ENCODE results near the gene TMSB4X. TPM values are rescaled to one million over a fixed set of nuclear protein-coding genes. Genes with fewer than 3 reads are reported as not detected.

Gene TMSB4X
- total RNA-seq, 1 donor: 5,524 TPM

- TF ChIP-seq CTCF (IDR thresholded peaks at IDR 0.05; ENCODE audit: insufficient read depth, low read length): no peak
- peak; percentile 27 for DNase-seq (ENCODE audit: low read depth)
These were observed 23.2 kb downstream of the TMSB4X start for GRCh38 chrX:12997906-12998687.

GRCh38 chrX:12999422-12999821 lies 24.5 kb downstream of the TMSB4X start:
- DNase-seq (ENCODE audit: low read depth): no peak
- H3K4me3 ChIP-seq (ENCODE audit: low read depth, low read length): no peak overlapping the region
- no peak for TF ChIP-seq CTCF (IDR thresholded peaks at IDR 0.05; ENCODE audit: insufficient read depth, low read length)

More at GRCh38 chrX:12997906-12998687, 23.2 kb downstream of the TMSB4X start:
- no peak overlapping the region for H3K4me3 ChIP-seq (ENCODE audit: low read depth, low read length)

GRCh38 chrX:13000301-13000811 lies 25.4 kb downstream of the TMSB4X start:
- no peak for TF ChIP-seq CTCF (IDR thresholded peaks at IDR 0.05; ENCODE audit: insufficient read depth, low read length)
- H3K4me3 ChIP-seq (ENCODE audit: low read depth, low read length): no peak overlapping the region
- no peak for DNase-seq (ENCODE audit: low read depth)

GRCh38 chrX:13001097-13001496 lies 26.2 kb downstream of the TMSB4X start:
- DNase-seq (ENCODE audit: low read depth): no peak
- no peak for TF ChIP-seq CTCF (IDR thresholded peaks at IDR 0.05; ENCODE audit: insufficient read depth, low read length)
- no peak overlapping the region for H3K4me3 ChIP-seq (ENCODE audit: low read depth, low read length)

- no peak for DNase-seq (ENCODE audit: low read depth)
- H3K4me3 ChIP-seq (ENCODE audit: low read depth, low read length): no peak overlapping the region
- no peak for TF ChIP-seq CTCF (IDR thresholded peaks at IDR 0.05; ENCODE audit: insufficient read depth, low read length)
These were observed 27.2 kb downstream of the TMSB4X start for GRCh38 chrX:13001961-13002671.

- peak; percentile 79 for DNase-seq (ENCODE audit: low read depth)
- H3K4me3 ChIP-seq (ENCODE audit: low read depth, low read length): no peak overlapping the region
- no peak for TF ChIP-seq CTCF (IDR thresholded peaks at IDR 0.05; ENCODE audit: insufficient read depth, low read length)
These were observed 31.0 kb downstream of the TMSB4X start for GRCh38 chrX:13005661-13006473.
